Esophagus muscularis mucosa (tissue), 4 donors: ENCODE data around the gene GAS2.

Experiments
- EP300 ChIP-seq: sonication (generic); formaldehyde crosslinking; IDR thresholded peaks from one replicate; pipeline ENCODE4 v1.6.1; 2017; ENCODE audit warnings: antibody characterized with exemption
- POLR2A ChIP-seq: fragments of 450-650 bp; IDR thresholded peaks from one replicate; pipeline ENCODE4 v1.6.1; 2017; ENCODE audit warnings: antibody characterized with exemption, moderate library complexity, mild to moderate bottlenecking, low read depth
- POLR2AphosphoS5 ChIP-seq, 2 donors: sonication (generic); formaldehyde crosslinking; IDR thresholded peaks; one replicate each; pipeline ENCODE4 v1.6.1; 2017; ENCODE audit warnings: antibody characterized with exemption in 2 of 2
- TF ChIP-seq, protein P1 (sequence below), 3 experiments: fragments of 200-600 bp in 2 of 3; fragments of 450-650 bp in 1 of 3; sonication (generic) in 2 of 3; IDR thresholded peaks; one replicate each; pipeline ENCODE4 v1.5.1; 2017 to 2019; ENCODE audit warnings: antibody characterized with exemption in 3 of 3, mild to moderate bottlenecking in 2 of 3, moderate library complexity in 1 of 3

DNA sequence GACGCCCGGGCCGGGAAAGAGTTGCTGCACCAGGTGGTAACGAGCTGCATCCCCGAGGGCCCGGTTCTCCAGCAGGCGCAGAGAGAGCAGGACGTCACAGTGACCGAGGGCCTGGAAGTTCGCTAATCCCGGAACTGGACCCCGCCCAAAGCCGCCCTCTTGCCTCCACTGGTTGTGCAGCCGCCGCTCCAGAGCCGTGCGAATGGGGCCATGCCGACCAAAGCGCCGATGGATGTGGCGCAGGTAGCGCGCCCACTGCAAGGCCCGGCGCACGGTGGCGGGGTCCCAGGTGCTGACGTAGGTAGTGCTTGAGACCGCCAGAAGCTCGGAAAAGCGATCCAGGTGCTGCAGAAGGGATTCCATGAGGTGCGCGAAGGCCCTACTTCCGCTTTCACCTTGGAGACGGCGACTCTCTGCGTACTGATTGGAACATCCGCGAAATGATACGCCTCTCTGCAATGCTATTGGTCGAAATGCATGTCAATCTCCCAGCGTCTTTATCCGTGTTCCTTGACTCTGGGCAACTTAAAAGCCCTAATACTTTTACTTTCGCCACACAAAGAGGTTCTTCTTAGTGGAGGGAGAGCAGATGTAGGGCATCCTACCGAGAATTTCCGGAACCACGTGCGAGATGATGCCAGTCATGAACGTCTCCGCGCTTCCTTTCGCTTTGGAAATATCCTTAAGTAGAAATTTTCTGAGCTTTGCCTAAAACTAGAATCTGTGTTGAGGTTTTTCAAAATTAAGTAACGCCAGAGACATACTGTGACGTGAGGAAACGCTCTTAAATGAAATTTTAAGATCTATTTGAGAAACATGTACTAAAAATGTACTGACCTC is 40.7 kb upstream of the GAS2 start, which contains the start of gene FANCF:
- TF ChIP-seq, protein P1, sequence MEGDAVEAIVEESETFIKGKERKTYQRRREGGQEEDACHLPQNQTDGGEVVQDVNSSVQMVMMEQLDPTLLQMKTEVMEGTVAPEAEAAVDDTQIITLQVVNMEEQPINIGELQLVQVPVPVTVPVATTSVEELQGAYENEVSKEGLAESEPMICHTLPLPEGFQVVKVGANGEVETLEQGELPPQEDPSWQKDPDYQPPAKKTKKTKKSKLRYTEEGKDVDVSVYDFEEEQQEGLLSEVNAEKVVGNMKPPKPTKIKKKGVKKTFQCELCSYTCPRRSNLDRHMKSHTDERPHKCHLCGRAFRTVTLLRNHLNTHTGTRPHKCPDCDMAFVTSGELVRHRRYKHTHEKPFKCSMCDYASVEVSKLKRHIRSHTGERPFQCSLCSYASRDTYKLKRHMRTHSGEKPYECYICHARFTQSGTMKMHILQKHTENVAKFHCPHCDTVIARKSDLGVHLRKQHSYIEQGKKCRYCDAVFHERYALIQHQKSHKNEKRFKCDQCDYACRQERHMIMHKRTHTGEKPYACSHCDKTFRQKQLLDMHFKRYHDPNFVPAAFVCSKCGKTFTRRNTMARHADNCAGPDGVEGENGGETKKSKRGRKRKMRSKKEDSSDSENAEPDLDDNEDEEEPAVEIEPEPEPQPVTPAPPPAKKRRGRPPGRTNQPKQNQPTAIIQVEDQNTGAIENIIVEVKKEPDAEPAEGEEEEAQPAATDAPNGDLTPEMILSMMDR (IDR thresholded peaks at IDR 0.05), result no peak
- no peak for TF ChIP-seq POLR2A
- TF ChIP-seq POLR2AphosphoS5 (IDR thresholded peaks at IDR 0.05), result peak; percentile 66 to 72
- no peak for TF ChIP-seq EP300
